Neural cell (in vitro differentiated cells): Measurements from ENCODE around the gene UBTF.

Experiments used
- CTCF ChIP-seq: fragments of 450-650 bp; IDR thresholded peaks from 2 replicates; pipeline ENCODE4 v1.5.1; 2014; ENCODE audit warnings: antibody characterized with exemption, mild to moderate bottlenecking, moderate library complexity; ENCODE audit not compliant: poor library complexity, severe bottlenecking
- RAD21 ChIP-seq: fragments of 450-650 bp; conservative IDR thresholded peaks from 2 replicates; pipeline ENCODE4 v1.6.1; 2014; ENCODE audit warnings: antibody characterized with exemption, mild to moderate bottlenecking, moderate library complexity

DNA sequence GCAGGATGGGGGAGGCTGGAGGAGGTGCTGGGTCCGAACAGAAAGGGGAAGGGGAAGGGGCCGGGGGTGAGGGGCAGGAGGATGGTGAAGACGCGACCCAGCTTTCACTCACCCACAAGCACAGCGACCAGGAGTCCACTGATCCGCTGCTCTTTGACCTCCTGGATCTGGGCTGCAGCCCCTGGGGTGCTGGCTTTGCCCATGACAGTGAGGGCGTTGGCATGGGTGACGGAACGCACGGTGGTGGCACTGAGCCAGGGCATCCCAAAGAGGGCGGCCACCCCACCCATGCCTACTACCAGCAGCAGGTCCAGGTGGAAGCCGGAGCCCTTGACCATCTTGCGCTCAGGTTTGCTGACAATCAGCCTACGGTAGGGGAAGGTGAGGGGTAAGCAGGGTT, 33.5 kb upstream of the UBTF start:
- TF ChIP-seq CTCF (no peak), RAD21 (no peak)
